Measurements from ENCODE around the gene DOCK2.
"Not testable (repeated sequence)": the region's sequence is repeated elsewhere in the genome, so short reads cannot be mapped to it uniquely, and the experiment has no call there.

Gene DOCK2

DNA sequence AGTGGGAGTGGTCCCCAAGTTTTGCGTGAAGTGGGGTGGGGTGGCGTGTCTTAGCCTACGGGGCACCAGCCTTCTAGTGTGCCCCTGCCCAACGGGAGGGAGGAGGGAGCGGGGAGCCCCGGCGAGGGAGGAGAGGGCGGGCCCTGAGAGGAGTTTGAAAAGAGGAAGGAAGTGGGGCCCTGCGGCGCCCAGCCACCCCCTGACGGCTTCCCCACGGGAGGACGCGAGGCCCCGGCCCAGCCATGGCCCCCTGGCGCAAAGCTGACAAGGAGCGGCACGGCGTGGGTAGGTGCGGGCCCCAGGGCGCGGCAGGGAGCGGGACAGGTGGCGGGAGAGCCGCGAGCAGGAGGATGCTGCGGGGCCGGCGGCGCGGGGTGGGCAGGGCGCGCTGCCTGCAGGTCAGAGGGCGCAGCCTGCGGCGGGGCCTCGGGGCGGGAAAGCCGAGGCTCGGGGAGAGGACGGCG lies at the start of gene DOCK2:
DOCK2 (plus strand) TSS at position 191 of the 464 bp plus-strand sequence; CDS start at position 243, 52 bp downstream.
- in situ Hi-C loops (cut with MboI; ENCODE audit: low sequenced_read_pairs) = no loop called here

DNA sequence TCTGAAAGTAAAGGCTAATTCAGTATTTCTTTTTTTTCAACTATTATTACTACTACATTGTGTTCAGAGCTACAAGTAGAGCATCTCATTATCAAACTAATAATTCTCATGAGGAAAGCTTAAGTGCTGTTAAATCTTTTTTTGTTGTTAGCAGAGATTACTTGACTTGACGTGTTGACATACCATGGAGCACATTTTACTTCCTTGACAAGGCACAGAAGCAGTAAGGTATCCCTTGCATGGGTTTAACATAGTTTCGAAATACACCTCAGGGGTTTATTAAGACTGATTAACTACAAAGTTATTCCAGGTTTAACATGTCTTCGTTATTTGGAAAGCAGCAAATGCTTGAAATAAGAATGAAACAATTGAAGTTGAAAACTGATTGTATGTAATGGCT lies 46.5 kb upstream of the DOCK2 start:
- in situ Hi-C loops (cut with MboI; ENCODE audit: low sequenced_read_pairs) = loop anchor here (25.0 kb wide), 1 partner anchor 603 kb away; no protein-coding TSS in a partner anchor

DNA sequence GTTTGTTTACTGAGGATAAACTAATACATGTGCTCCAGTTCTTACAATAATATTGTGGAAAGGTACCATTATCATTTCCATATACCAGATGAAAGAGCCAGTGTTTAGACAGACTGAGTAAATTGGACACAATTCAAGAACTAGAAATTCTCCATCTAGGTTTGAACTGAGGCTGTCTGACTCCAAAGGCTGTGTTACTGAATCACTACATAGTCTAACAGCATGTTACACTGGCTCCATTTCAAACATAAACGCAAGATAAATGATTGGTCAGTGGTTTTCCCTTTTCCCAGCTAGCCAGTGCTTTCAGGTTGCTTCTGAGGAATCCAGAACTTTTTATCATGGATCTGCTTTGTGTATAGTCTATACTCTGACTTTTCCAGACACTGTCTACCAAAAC lies 45.4 kb upstream of the DOCK2 start:
- in situ Hi-C loops (cut with MboI; ENCODE audit: low sequenced_read_pairs) = loop anchor here (25.0 kb wide), 1 partner anchor 604 kb away; no protein-coding TSS in a partner anchor

DNA sequence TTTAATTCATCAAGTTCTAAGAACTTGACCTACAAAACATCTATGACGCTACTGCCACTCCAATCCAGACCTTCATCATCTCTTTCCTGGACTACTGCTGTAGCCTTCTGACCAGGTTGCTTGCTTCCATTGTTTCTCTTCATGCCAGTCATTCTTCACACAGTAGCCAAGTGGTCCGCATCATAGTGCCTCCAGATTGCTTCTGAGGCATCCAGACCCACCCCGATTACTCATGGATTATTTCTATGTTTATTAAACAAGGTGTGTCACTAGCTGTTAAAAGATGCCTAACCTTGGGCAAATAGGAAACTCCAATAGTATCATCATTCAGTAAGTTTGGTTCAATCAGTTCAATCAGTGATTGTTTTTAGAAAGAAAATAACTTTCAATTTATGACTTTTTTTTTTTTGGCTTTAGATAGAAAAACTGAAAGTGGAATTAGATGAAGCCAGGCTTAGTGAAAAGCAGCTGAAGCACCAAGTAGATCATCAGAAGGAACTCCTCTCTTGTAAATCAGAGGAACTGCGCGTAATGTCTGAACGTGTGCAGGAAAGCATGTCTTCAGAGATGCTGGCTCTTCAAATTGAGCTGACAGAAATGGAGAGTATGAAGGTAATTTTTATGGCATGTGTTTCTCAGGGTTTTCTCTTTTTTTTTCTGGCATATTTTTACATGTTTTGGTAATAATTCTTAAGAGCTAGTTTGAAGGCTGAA lies 44.0 kb upstream of the DOCK2 start:
- in situ Hi-C loops (cut with MboI; ENCODE audit: low sequenced_read_pairs) = loop anchor here (25.0 kb wide), 1 partner anchor 606 kb away; no protein-coding TSS in a partner anchor

DNA sequence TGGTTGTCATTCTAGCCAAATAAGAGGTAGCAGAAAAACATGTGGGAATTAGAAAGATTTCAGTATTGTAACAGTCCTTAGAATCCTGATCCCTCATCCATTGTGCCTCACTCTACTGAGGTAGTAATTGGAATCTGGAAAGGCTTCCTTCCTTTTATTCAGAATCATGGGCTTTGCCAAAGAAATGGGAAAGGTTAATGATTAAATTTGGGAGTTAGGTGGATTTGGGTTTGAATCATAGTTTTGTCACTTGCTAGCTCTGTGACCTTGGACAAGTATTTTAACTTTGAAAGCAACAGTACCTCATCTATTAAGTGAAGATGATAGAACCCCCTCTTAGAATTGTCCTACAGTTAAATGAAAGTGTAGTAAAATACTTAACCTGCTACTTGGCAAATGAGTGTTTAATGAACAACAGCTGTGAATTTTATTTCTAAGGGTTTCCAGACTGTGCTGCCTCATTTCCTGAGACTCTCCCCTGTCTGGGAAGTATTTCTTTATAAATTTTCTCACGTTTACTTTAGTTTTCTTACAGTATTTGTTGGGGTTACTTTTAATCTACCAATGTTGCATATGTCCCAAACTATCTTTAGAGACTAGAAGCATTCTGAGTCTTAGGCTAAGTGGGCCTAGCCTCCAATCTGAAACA lies 41.8 kb upstream of the DOCK2 start:
- in situ Hi-C loops (cut with MboI; ENCODE audit: low sequenced_read_pairs) = loop anchor here (25.0 kb wide), 1 partner anchor 608 kb away; no protein-coding TSS in a partner anchor

DNA sequence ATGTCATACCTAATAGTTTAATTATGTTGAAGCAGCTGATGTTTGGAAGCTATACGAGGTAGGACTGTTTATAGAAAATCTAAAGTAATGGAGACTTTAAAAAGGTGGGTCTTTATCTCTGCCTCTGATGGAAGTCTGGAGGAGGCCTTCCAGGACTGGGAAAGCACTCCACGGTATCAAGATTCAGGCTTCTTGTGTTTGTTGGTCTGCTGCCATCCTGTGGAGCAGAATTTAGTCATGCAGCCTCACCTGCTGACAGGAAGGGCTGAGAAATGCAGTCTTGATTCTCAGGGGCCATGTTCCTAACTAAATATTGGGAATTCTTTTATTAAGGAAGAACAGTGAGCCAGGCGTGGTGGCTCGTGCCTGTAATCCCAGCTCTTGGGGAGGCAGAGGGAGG lies 37.6 kb upstream of the DOCK2 start:
- in situ Hi-C loops (cut with MboI; ENCODE audit: low sequenced_read_pairs) = loop anchor here (25.0 kb wide), 1 partner anchor 612 kb away; no protein-coding TSS in a partner anchor

DNA sequence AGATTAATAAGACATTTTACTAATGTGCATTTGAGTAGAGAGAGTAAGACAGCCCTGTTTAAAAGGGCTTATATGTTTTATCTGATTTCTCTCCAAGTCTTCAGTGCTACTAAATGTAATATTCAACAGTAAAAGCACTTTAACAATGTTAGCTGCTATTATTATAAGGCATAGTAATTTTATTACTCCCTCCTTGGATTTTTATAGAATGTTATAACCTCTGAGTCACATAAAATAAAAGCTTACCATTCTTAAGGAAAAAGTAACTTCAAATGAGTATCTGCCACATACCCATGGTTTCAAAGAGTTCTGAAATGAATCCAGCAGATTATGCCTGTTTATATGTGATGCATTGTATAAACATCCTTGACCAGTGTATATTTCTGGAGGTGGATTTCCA lies 34.5 kb upstream of the DOCK2 start:
- in situ Hi-C loops (cut with MboI; ENCODE audit: low sequenced_read_pairs) = no loop called here

DNA sequence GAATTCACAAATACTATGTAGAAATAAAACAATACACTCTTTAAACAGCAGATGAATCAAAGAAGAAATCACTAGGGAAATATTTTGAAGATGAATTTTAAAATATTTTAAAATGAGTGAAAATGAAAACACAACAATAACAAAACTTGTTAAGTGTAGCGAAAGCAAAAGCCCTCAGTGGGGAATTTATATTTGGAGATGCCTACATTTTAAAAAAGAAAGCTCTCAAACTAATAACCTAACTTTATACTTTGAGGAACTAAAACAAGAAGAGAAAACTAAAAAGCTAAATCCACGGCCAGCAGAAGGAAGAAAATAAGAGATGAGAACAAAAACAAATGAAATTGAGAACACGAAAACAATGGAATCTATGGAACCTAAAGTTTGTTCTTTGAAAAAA lies 30.8 kb upstream of the DOCK2 start:
- in situ Hi-C loops (cut with MboI; ENCODE audit: low sequenced_read_pairs) = no loop called here

DNA sequence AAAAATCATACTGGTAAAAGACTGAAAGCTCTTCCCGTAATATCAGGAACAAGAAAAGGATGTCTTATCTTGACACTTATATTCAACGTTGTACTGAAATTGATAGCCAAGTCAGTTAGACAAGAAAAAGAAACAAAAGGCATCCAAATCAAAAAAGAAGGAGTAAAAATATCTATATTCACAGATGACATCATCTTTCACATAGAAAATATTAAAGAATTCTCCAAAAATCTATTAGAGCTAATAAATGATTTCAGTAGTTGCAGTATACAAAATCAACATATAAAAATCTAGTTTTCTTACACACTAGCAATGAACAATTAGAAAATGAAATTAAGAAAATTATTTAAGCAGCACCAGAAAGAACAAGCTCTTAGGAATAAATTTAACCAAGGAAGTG lies 29.2 kb upstream of the DOCK2 start:
- in situ Hi-C loops (cut with MboI; ENCODE audit: low sequenced_read_pairs) = no loop called here

DNA sequence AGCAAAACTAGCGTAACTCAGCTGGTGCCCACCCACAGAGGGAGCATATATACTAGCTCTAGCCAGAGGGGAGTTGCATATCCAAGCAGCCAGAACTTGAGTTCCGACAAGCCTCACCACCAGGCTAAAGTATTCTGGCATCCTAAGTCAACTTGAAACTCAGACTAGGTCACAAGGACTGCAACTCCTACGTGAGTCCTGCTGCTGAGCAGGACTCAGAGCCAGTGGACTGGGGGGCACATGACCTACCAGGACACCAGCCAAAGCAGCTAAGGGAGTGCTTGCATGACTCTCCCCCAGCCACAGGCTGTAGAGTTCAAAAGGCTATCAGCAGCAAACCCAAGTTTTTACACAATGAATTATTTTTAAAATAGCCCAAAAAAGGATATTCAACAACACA lies 27.4 kb upstream of the DOCK2 start:
- in situ Hi-C loops (cut with MboI; ENCODE audit: low sequenced_read_pairs) = no loop called here

DNA sequence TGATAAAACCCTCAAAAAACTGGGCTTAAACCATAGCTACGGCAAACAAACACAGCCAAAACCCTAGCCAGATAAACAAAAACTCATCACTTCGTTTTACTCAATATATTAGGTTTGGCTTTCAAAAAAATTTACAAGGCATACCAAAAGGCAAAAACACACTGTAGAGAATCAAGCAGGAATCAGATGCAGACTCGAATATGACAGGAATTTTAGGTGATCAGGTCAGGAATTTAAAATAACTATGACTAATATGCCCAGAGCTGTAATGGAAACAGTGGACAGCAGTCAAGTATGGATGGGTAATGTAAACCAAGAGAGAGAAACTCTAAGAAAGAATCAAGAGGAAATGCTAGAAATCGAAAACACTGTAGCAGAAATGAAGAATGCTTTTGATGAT lies 26.5 kb upstream of the DOCK2 start:
- in situ Hi-C loops (cut with MboI; ENCODE audit: low sequenced_read_pairs) = no loop called here

DNA sequence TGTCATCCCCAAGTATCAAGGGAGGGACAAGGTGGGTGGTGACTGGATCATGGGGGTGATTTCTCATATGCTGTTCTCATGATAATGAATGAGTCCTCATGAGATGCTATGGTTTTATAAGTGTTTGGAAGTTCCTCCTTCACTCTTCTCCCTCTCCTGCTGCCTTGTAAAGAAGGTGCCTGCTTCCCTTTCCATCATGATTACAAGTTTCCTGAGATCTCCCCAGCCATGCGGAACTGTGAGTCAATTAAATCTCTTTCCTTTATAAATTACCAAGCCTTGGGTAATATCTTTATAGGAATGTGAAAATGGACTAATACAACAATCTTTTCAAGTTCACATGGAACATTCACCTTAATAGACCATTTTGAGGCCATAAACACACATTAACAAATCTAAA lies 21.5 kb upstream of the DOCK2 start:
- in situ Hi-C loops (cut with MboI; ENCODE audit: low sequenced_read_pairs) = no loop called here

DNA sequence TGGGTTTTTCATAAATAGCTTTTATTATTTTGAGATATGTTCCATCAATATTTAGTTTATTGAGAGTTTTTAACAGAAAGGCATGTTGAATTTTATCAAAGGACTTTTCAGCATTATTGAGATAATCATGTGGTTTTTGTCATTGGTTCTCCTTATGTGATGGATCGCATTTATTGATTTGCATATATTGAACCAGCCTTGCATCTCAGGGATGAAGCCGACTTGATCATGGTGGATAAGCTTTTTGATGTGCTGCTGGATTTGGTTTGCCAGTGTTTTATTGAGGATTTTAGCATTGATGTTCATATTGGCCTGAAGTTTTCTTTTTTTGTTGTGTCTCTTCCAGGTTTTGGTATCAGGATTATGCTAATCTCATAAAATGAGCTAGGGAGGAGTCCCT lies 12.8 kb upstream of the DOCK2 start:
- in situ Hi-C loops (cut with MboI; ENCODE audit: low sequenced_read_pairs) = not testable (repeated sequence)

DNA sequence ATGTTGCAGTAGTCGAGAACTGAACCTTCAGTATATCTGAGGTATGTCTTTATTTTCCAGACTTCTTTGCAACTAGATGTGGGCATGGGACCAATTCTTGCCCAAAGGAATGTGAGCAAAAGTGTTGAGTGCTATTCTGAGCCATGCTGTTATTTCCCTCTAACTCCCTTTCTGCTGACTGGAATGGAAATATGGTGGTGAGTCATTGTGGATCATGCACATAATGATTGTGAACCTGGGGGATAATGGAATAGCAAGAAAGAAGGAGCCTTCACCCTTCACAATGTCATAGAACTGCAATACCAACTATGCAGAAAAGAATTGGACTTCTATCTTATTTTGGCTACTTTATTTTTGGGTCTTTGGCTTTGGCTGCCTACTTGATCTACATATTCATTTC lies 10.3 kb upstream of the DOCK2 start:
- in situ Hi-C loops (cut with MboI; ENCODE audit: low sequenced_read_pairs) = no loop called here

DNA sequence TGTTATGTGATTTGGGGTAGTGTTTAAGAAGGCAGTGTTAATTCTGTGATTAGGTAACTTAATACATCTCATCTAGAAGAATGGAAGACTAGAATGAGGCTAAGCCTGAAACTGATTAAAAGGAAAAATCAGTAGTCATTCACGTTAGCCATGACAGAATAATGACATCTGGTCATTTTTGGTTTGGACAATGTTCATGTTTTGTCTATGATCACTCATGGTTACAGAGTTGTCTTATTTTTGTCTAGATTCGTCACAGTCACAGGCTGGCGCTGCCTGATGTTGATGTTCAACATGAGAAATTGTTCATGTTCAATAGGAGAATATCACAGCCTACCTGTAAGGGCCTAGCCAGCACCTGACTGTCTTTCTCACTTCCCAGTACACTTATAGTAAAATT lies 9.5 kb upstream of the DOCK2 start:
- in situ Hi-C loops (cut with MboI; ENCODE audit: low sequenced_read_pairs) = no loop called here

DNA sequence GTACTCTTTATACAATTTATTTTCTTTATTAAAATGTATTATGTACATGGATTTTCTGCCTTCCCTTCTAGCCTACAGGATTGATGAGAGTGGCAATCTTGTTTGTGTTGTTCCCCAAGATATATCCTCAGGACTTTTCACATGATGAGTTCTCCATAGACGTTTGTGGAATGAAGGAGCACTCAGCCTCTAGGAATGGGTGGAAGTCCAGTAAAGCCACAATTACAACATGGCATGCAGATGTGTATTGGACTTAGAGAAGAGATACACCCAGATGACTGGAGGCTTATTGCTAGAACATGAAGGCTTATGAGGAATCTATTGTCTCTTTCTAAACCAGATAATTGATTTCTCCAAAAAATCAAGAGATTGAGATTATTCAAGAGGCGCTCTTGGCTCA lies 8.2 kb upstream of the DOCK2 start:
- in situ Hi-C loops (cut with MboI; ENCODE audit: low sequenced_read_pairs) = no loop called here

DNA sequence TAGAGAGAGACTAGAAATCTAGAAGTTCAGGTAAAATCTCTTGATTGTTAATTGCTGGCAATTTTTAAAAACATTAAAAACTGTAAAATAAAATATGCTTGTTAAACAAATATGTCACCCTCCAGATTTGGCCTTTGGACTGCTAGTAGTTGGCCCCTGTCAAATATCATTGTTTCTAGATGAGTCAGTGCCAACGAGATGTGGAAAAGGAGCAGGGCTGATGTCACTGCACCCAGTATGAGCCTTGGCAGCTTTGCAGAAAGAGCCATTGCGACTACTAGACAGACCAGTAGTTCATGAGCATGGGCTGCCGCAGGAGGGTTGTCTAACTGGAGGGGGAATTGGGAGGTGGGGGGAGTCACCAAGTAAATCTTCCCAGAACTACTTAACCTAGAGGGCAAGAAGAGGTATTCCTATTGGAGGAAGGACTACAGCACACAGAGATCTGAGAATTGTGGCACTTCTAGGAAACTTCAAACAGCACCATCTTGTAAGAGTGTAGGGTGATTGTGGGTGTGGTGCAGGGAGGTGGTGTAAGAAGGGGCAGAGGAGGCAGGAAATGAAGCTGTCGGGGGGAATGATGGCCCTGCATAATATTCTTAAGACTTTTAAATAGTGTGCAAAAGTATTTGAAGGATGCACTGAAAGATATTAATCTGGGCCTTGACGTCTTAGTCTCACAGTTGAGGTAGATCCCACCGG lies 7.1 kb upstream of the DOCK2 start:
- in situ Hi-C loops (cut with MboI; ENCODE audit: low sequenced_read_pairs) = no loop called here

DNA sequence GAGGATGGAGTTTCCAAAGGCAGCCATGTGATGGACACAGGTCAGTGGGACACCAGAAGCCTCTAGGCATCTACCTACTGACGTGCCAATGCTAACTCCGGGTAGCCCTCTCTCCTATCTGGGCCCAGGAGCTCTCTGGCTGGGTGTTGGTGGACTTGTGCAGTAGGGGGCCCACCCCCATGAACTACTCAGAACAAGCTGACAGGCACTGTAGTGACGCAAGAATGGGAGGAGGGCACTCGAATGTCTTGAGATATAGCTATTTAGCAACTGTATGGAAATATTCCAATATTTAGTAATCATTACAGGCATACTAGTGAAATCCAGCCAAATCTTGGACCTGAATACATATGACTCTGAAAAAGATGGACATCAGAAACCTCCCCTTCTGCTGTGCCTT lies 5.7 kb upstream of the DOCK2 start:
- in situ Hi-C loops (cut with MboI; ENCODE audit: low sequenced_read_pairs) = no loop called here

DNA sequence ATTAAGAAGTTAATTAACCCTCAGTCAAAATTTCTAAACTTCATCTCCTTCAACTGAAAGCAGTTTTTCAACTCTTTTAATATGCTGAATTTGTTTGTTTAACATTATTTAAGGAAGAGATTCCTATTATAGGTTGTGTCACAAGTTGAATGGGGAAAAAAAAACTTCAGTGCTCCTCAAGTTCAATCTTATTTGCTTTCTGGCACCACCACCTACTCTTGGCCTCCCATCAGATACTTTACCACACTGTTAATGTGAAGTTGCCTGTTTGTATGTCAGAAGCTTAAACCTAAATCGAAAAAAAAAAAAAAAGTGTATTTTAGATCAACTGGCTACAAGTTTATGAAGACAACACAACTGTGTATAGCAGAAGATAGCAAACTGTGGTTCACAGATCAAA lies 4.1 kb upstream of the DOCK2 start:
- in situ Hi-C loops (cut with MboI; ENCODE audit: low sequenced_read_pairs) = no loop called here

DNA sequence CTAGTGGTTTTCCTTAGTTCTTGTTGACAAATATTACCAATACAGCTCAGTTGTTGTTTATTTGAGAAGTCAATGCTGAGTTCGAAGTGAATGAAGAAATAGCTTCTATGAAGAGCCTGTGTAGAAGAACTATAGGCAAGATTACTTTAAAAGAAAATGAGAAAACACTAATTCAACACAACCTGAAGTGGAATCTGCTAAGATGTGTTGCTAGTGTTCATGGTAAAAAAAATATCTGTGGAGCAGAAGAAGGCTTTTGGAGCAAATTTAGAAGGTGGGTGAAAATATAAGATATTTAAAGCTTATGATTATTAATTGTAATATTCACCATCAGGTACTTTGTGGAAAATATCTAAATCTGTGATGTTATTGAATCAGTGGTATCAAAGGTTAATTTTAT lies 2.5 kb upstream of the DOCK2 start:
- in situ Hi-C loops (cut with MboI; ENCODE audit: low sequenced_read_pairs) = no loop called here

DNA sequence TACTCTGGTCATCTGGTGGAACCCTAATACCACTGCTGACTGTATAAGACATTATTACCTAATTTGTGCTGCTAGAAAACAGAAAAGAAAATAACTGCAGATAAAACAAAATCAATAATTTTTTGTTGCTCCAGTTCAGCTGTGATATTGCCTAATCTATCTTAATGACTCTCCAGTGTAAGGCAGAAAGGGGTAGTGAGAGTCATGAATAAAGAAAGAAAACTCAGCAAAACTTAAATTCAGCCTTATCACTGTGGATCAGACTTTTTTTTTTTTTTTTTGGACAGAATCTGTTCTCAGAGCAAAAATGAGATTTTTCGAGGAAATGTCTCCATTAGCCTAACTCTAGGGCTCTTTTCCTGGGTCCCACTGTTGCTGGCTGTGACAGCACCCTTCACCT lies 1.1 kb upstream of the DOCK2 start:
- in situ Hi-C loops (cut with MboI; ENCODE audit: low sequenced_read_pairs) = no loop called here

Data from HL-60/S4 treated with retinoic acid at 250 ng/mL for 4 days and 3 days (cell line).